GM18505 (cell line): ENCODE data around the gene TOX3.

Experiments used
- ATAC-seq: cut with Tn5 transposase; IDR thresholded peaks from one replicate; pipeline ENCODE4 v1.9.1; 2021; ENCODE audit not compliant: unreplicated experiment
- POLR2A ChIP-seq: IDR thresholded peaks from 4 replicates; pipeline ENCODE4 v1.6.1; 2011; ENCODE audit warnings: borderline replicate concordance; ENCODE audit not compliant: insufficient read depth, insufficient read length; ENCODE audit errors: extremely low read depth

TOX3 gene

DNA sequence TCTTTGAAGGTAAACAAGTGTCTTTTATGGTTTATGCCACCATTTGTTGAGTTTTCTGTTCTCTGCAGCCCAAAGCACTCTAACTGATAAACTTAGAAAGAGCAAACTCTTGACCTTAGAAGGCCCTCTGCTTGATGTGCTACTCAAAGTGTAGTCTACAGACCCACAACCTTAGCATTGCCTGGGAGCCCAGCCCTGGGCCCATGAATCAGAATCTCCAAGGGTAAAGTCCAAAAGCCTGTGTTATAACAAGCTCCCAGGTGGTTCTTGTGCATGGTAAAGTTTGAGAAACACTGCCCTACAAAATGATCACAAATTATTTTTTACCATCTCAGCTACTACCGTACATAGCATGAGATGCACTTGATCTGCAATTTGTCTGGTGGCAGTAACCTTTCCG lies 6.0 kb downstream of the TOX3 start:
- no peak for ATAC-seq
- TF ChIP-seq POLR2A: no peak

DNA sequence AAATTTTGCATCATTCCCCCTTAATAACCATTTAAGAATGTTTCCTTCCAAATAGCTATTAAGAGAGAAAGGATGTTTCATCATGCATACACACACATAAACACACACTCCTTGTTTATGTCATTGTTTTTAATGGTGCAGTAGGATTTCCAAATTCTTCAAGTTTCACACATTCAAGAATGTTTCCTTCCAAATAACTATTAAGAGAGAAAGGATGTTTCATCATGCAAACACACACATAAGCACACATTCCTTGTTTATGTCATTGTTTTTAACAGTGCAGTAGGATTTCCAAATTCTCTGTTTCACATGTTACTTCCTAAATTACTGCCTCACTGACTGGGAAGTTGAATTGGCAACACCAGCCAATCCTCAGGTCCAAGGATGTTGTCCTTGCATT lies 7.8 kb downstream of the TOX3 start:
- no peak for TF ChIP-seq POLR2A
- ATAC-seq: no peak

- no peak for TF ChIP-seq POLR2A
- ATAC-seq: no peak
Observed at GRCh38 chr16:52538511-52538910, 8.4 kb downstream of the TOX3 start.

DNA sequence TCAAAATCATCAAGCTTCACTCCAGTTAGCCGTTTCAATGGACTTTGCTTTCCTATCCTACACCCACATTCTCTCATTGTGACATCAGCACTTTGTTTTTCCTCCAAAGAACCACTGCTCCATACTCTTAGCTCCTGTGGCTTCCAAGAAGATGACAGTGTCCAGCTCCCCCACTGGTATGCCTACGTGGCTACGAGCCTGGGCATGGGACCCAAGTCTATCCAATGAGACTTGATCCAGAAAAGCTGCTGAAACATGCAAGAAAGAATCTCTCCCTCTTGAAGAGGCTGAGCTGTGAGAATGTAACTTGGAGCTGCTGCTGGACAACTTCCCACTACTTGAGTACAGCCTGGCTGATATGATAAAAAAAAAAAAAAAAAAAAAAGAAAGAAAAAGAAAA lies 9.4 kb downstream of the TOX3 start:
- TF ChIP-seq POLR2A: no peak
- ATAC-seq: no peak

GRCh38 chr16:52535076-52535475 lies 11.9 kb downstream of the TOX3 start:
- no peak for ATAC-seq
- no peak for TF ChIP-seq POLR2A

- no peak for TF ChIP-seq POLR2A
- ATAC-seq: no peak
Observed at GRCh38 chr16:52533296-52533695, 13.6 kb downstream of the TOX3 start.

DNA sequence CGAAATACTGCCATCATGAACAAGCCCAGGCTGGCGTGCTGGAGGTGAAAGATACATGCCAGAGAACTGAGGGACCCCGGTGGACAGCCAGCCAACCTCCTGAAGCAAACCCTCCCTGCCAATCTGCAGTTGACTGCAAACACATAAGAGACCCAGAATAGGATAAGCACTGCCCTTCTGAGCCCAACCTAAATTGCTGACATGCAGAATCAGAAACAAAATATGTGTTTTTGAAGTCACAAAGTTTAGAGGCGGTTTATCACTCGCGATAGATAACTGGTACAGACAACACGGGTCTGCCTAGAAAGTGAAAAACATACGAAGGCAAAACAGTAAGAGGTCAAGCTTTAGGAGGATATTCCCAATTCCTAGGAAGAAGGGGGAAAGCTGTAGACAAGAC lies 14.6 kb downstream of the TOX3 start:
- no peak for TF ChIP-seq POLR2A
- no peak for ATAC-seq

- TF ChIP-seq POLR2A: no peak
- ATAC-seq: no peak
Observed at GRCh38 chr16:52529226-52529625, 17.7 kb downstream of the TOX3 start.

DNA sequence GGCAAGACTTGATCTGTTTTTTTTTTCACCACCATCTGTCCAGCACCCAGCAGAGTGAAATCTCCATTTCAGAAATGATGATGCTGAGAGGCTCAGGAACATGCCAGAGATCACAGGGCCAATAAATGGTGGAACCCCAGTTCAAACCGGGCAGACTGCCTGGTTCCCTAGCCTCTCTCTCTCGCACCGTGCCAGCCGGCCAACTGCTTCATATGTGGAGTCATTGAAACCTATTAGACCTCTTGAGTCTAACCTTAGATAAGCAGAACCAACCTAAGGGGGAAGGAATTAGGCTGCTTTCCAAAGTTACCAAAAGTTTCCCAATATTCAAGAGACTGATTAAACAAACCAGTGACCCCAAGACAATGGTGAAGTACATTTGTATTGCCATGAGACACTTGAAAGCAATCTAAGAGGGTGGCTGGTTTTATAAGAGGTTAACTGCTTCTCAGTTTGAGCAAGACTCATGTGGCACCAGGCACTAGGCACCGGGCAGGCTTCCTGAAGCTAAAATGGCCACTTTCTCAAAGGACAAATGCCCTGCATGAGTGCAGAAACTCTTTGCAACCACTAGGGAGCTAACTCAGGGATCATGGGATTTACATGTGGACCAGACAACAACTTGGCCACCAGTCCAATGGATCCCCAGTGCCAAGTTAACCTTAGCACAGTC lies 18.4 kb downstream of the TOX3 start:
- no peak for TF ChIP-seq POLR2A
- no peak for ATAC-seq

DNA sequence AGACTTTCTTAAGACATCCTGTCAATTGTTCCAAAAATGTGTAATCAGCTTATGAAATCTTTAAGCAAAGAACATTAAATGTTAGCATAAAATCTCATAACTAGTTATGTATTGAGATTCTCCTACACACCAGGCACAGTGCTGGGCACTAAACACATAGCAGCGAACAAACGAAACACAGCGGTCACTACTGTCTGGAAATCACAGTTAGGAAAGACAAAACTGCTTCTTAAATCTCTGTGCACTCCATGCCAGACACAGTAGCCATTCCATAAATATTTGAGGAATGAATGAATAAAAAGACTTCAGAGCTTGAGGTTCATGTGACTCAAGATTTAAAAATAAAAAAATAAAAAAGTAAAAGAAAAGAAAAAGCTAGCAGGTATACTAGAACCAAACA lies 20.1 kb downstream of the TOX3 start:
- TF ChIP-seq POLR2A: no peak
- ATAC-seq: no peak

DNA sequence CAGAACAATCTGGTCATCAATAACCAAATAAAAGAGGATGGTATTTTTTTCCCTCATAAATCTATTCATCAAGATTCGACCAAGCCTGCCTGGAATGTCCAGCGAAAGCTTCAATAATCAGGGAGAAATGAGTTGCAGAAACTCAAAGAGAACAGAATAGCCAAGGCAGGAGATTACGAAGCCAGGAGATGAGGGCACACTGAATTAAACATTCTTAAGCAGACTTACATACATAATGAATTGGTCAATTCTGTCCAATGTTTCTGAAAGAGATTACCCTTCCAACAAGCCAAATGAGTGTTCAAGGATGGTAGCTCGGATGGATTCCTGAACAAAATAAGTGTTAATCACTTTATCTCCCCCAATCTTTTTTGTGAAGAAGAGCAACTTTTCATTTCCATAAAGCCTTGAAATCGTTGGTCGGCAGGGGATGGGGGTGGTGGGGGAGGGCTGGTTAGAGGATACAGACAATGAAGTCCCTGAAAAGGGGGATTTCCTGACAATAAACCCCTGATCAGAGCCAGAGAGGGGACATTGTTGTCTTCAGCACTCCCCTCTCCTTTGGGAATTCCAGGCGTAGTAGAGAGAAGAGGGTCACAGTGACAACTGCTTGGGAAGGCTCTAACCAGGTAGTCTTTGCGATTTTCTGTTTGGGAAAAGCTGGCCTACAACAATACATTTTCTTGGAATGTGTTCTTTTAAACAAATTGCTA lies 20.7 kb downstream of the TOX3 start:
- no peak for TF ChIP-seq POLR2A

DNA sequence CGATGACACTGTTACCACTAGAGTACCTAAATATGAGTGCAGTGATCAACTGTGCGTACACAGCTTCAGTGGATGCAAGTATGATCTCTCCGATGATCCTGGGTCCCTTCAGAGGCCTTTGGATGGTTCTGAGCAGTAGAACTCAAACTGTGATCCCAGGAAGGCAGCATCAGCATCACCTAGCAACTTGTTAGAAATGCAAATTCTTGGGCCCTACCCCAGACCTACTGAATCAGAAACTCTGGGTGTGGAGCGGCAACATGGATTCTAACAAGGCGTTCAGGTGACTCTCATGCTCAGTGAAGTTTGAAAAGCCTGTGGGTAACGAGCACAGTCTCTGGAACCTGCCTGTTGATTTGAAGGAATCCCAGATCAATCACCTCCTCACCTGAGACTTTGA lies 25.4 kb downstream of the TOX3 start:
- TF ChIP-seq POLR2A: no peak

More for the DNA sequence above, 20.7 kb downstream of the TOX3 start:
- no peak for ATAC-seq

DNA sequence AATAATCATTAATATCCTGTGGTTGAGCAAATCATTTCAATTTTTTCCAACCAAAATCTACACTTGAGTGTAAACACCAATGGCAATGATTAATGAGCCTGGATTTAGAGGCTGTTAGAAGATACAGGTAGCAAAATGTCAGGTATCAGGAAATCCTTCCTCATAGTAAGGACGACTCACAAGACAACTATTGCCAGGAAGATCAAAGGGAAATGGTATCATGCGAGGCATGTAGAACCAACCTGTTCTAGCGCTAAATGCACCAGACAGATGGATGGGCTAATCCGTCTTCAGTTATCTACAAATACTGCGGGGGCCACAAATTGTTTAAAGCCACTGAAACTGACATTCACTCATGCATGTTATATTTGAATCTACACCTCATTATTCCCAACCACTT lies 28.1 kb downstream of the TOX3 start:
- no peak for TF ChIP-seq POLR2A
- no peak for ATAC-seq

More for the DNA sequence above, 25.4 kb downstream of the TOX3 start:
- ATAC-seq: no peak

GRCh38 chr16:52515068-52515671 lies 31.8 kb downstream of the TOX3 start:
- TF ChIP-seq POLR2A: no peak
- ATAC-seq: no peak
